SK-N-SH (cell line): ENCODE measurements around the gene MRPL46. TPM values are rescaled to one million over a fixed set of nuclear protein-coding genes. Genes with fewer than 3 reads are reported as not detected.

ENCODE experiments used
- CTCF ChIA-PET: fragments of 300-600, 350-600 bp; formaldehyde crosslinking; extraction: SDS; loops from one replicate; lab custom pipeline; 2021; lab: Yijun Ruan, JAX
- POLR2A ChIA-PET: fragments of 350-600 bp; sonication (Branson Sonifier 250); formaldehyde crosslinking; extraction: SDS; loops from one replicate; lab custom pipeline; 2020; ENCODE audit warnings: antibody characterized with exemption, inconsistent platforms; lab: Yijun Ruan, JAX
- DNase-seq: peaks from one replicate; pipeline ENCODE4 v3.0.0; 2012
- H2AFZ ChIP-seq: fragments of 200-600 bp; sonication (generic); 2 replicates; pipeline ENCODE4 v1.8.1; 2016; ENCODE audit warnings: antibody characterized with exemption, mild to moderate bottlenecking, low read depth
- H3F3A ChIP-seq: fragments of 200-600 bp; sonication (generic); replicated peaks from 2 replicates; pipeline ENCODE3; 2016; ENCODE audit warnings: antibody characterized with exemption, mild to moderate bottlenecking; ENCODE audit not compliant: insufficient read depth
- H3K27ac ChIP-seq, 2 experiments: fragments of 200-500 bp in 1 of 2; fragments of 200-600 bp in 1 of 2; sonication (Bioruptor generic) in 1 of 2; sonication (generic), shearing (Covaris generic) in 1 of 2; 2 replicates each; pipeline versions ENCODE4 v1.5.1 to v1.6.1; 2014 to 2016; ENCODE audit warnings: low read depth in 2 of 2, inconsistent platforms in 1 of 2, low read length in 1 of 2, mild to moderate bottlenecking in 1 of 2, mixed read lengths in 1 of 2
- H3K27me3 ChIP-seq: fragments of 200-600 bp; sonication (generic), shearing (Covaris generic); 2 replicates; pipeline ENCODE4 v1.6.1; 2016; ENCODE audit warnings: mixed run types; ENCODE audit not compliant: insufficient read depth
- H3K36me3 ChIP-seq, 2 experiments: fragments of 200-500 bp in 1 of 2; fragments of 200-600 bp in 1 of 2; sonication (Bioruptor generic) in 1 of 2; sonication (generic) in 1 of 2; replicated peaks in 1 of 2; 2 replicates each; pipeline versions ENCODE3 to v1.5.1; 2014 to 2016; ENCODE audit warnings: low read length in 1 of 2, mild to moderate bottlenecking in 1 of 2; ENCODE audit not compliant: insufficient read depth in 2 of 2, control insufficient read depth in 1 of 2
- H3K4me1 ChIP-seq, 2 experiments: fragments of 200-500 bp in 1 of 2; fragments of 200-600 bp in 1 of 2; sonication (Bioruptor generic) in 1 of 2; sonication (generic), shearing (Covaris generic) in 1 of 2; 2 replicates each; pipeline versions ENCODE4 v1.5.1 to v1.6.1; 2014 to 2016; ENCODE audit warnings: low read depth in 1 of 2, low read length in 1 of 2, mixed run types in 1 of 2; ENCODE audit not compliant: insufficient read depth in 2 of 2, control insufficient read depth in 1 of 2
- H3K4me2 ChIP-seq: fragments of 200-600 bp; sonication (generic), shearing (Covaris generic); 2 replicates; pipeline ENCODE4 v1.6.1; 2017; ENCODE audit warnings: mixed run types
- H3K4me3 ChIP-seq, 2 experiments: fragments of 200-500 bp in 1 of 2; fragments of 200-600 bp in 1 of 2; sonication (Bioruptor generic) in 1 of 2; sonication (generic), shearing (Covaris generic) in 1 of 2; 2 replicates each; pipeline versions ENCODE4 v1.5.1 to v1.8.1; 2014 to 2016; ENCODE audit warnings: low read depth in 2 of 2, inconsistent platforms in 1 of 2, low read length in 1 of 2, mild to moderate bottlenecking in 1 of 2, mixed read lengths in 1 of 2, moderate library complexity in 1 of 2
- H3K79me2 ChIP-seq: fragments of 200-600 bp; sonication (generic); 2 replicates; pipeline ENCODE4 v1.8.1; 2017; ENCODE audit warnings: mild to moderate bottlenecking; ENCODE audit not compliant: insufficient read depth
- H3K9ac ChIP-seq: fragments of 200-600 bp; sonication (generic); 2 replicates; pipeline ENCODE4 v1.6.1; 2017; ENCODE audit warnings: mixed run types
- H3K9me2 ChIP-seq: fragments of 200-600 bp; sonication (generic); 2 replicates; pipeline ENCODE4 v1.6.1; 2017; ENCODE audit warnings: mixed run types
- H3K9me3 ChIP-seq: fragments of 200-600 bp; sonication (generic); 2 replicates; pipeline ENCODE4 v1.6.1; 2017; ENCODE audit warnings: mixed run types, mild to moderate bottlenecking, moderate library complexity
- H4K20me1 ChIP-seq: fragments of 200-600 bp; sonication (generic); 2 replicates; pipeline ENCODE4 v1.6.1; 2017; ENCODE audit warnings: mild to moderate bottlenecking, mixed run types; ENCODE audit not compliant: insufficient read depth
- CTCF ChIP-seq: fragments of 200-600 bp; sonication (generic); IDR thresholded peaks from 2 replicates; pipeline ENCODE4 v1.6.1; 2017; ENCODE audit warnings: antibody characterized with exemption, mild to moderate bottlenecking, moderate library complexity
- ELF1 ChIP-seq: IDR thresholded peaks from 2 replicates; pipeline ENCODE4 v1.4.0; 2012
- EP300 ChIP-seq, 2 experiments: IDR thresholded peaks; 2 replicates each; pipeline versions ENCODE4 v1.4.0 to v1.6.1; 2012; ENCODE audit warnings: borderline replicate concordance in 1 of 2, low read depth in 1 of 2, low read length in 1 of 2
- EZH2phosphoT487 ChIP-seq: fragments of 200-600 bp; sonication (generic); IDR thresholded peaks from 2 replicates; pipeline ENCODE4 v1.6.1; 2017; ENCODE audit warnings: low read depth, mixed run types, mild to moderate bottlenecking, antibody characterized with exemption, moderate library complexity, borderline replicate concordance
- FOXJ3 ChIP-seq: sonication (generic); formaldehyde crosslinking; IDR thresholded peaks from 2 replicates; pipeline ENCODE4 v1.5.1; 2020; ENCODE audit warnings: mild to moderate bottlenecking, missing genetic modification reagents
- FOXM1 ChIP-seq: IDR thresholded peaks from 2 replicates; pipeline ENCODE4 v1.4.0; 2012; ENCODE audit warnings: low read depth, mild to moderate bottlenecking
- GABPA ChIP-seq: IDR thresholded peaks from 2 replicates; pipeline ENCODE4 v1.4.0; 2012; ENCODE audit warnings: low read depth, mild to moderate bottlenecking
- GATA2 ChIP-seq: sonication (generic); formaldehyde crosslinking; IDR thresholded peaks from 2 replicates; pipeline ENCODE4 v1.5.0; 2020; ENCODE audit warnings: mild to moderate bottlenecking, missing genetic modification reagents
- MEF2A ChIP-seq: IDR thresholded peaks from 2 replicates; pipeline ENCODE4 v1.4.0; 2012; ENCODE audit warnings: low read depth, borderline replicate concordance
- MXI1 ChIP-seq: IDR thresholded peaks from 2 replicates; pipeline ENCODE4 v1.6.1; 2012; ENCODE audit warnings: mild to moderate bottlenecking, low read depth, low read length, improper control_type of control experiment
- NRF1 ChIP-seq: IDR thresholded peaks from 2 replicates; pipeline ENCODE4 v1.6.1; 2012; ENCODE audit warnings: low read depth, mild to moderate bottlenecking, low read length
- RCOR1 ChIP-seq: fragments of 150-350 bp; IDR thresholded peaks from 2 replicates; pipeline ENCODE4 v1.6.1; 2017; ENCODE audit warnings: antibody characterized with exemption, low read length
- RFX5 ChIP-seq: IDR thresholded peaks from 2 replicates; pipeline ENCODE4 v1.6.1; 2012; ENCODE audit warnings: mild to moderate bottlenecking, improper control_type of control experiment, low read length
- RXRA ChIP-seq: IDR thresholded peaks from 2 replicates; pipeline ENCODE4 v1.4.0; 2012; ENCODE audit warnings: low read depth, mild to moderate bottlenecking, borderline replicate concordance
- TEAD4 ChIP-seq: IDR thresholded peaks from 2 replicates; pipeline ENCODE4 v1.4.0; 2012; ENCODE audit warnings: mild to moderate bottlenecking, borderline replicate concordance; ENCODE audit not compliant: insufficient read depth
- USF1 ChIP-seq: IDR thresholded peaks from 2 replicates; pipeline ENCODE4 v1.4.0; 2012; ENCODE audit warnings: low read depth, borderline replicate concordance
- USF2 ChIP-seq: fragments of 150-350 bp; IDR thresholded peaks from 2 replicates; pipeline ENCODE4 v1.6.1; 2017; ENCODE audit warnings: antibody characterized with exemption, low read length, low read depth, borderline replicate concordance
- YY1 ChIP-seq: IDR thresholded peaks from 2 replicates; pipeline ENCODE4 v1.4.0; 2012; ENCODE audit warnings: low read depth, mild to moderate bottlenecking
- WGBS: methylation state at CpG from one replicate; pipeline ENCODE4 v1.1.6; 2017; ENCODE audit warnings: low lambda C conversion rate; 5-methylcytosine and 5-hydroxymethylcytosine counted together
- polyA plus RNA-seq, 3 experiments: library from polyadenylated mRNA; depleted of rRNA; stranded (reverse); fragments of >200 nt; gene quantifications; 2 replicates each; pipeline ENCODE4 v1.2.3, GENCODE V29; 2012

MRPL46 gene
- polyA plus RNA-seq, 1 of the 3 experiments (the other 2 are of a cell fraction), result 33.8 TPM

DNA sequence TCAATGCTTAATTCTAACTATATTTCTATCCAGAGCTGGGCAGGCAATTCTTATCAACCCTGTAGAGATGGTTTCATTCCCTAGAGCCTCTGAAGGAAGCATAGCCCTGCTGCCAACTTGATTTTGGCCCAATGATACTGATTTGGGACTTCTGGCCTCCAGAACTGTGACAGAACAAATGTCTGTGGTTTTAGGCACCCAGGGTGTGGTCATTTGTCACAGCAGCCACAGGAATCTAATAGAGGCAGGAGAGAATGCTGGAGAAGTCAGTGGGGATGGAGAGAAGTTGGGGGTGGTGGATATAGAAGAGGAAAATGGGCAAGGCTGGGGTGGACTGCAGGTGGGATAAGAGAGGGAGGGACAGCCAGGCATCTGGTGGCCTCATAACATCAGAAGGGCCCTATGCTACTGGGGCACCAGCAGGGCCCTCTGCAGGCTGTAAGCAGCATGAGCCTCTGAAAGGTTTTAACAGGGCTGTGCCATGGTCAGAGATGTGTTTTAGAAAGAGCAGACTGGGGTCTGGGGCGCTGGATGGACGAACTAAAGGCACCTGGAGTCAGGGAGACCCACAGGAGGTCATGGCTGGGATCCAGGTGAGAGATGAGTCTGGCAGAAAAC is 20.1 kb upstream of the MRPL46 start:
- H3K27me3 ChIP-seq, result no peaks in the 10 kb centered on the region
- CTCF ChIA-PET, result interaction anchor here (2.0 kb wide), 1 partner anchor 10 kb away, joined by 6 read pairs; no protein-coding TSS in a partner anchor
- H3K79me2 ChIP-seq, result no peaks in the 10 kb centered on the region
- no peaks in the 10 kb centered on the region for H3K4me1 ChIP-seq
- no peaks in the 10 kb centered on the region for H3K9me3 ChIP-seq
- POLR2A ChIA-PET, result no interaction called here
- H2AFZ ChIP-seq, result no peak overlapping the region
- no peaks in the 10 kb centered on the region for H4K20me1 ChIP-seq
- WGBS, result 62% methylated on average over 2 of the region's 2 CpGs
- H3K9me2 ChIP-seq, result no peaks in the 10 kb centered on the region
- H3K36me3 ChIP-seq, result no peaks in the 10 kb centered on the region
- TF ChIP-seq YY1 (no peak), MEF2A (no peak), FOXM1 (no peak)
- H3F3A ChIP-seq, result no peaks in the 10 kb centered on the region
- no peak overlapping the region for H3K4me3 ChIP-seq
- no peak overlapping the region for H3K27ac ChIP-seq
- DNase-seq, result no peak
- no peak overlapping the region for H3K4me2 ChIP-seq
- H3K9ac ChIP-seq, result no peak overlapping the region

DNA sequence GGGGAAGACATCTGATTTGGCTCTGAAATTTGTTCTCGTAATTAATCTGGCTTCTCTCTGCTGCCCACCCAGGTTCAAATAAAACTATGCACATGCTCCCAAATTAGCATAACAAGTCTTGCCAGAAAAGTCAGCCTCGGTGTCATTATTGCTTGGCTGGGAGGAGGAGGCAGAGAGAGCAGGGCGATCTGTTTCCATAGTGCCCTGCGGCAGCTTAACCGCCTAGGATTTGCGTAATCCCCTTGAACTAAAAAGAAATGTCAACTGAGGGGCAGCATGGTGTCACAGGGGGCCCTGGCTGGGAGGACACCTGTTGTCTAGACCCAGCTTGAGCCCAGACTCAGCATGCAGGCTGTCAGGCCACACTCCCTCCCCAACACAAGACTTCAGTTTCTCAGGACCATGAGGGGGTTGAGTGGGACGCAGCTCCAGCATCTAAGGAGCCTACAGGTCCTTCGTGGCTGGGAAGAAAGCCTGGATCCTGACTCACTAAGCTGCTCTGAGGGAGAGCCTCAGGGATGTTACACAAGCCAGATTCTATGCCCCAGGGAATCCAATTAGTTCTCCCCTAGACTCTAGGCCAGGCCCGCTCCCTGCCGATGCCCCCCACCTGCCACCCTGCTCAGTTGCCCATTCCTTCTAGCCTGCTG is 17.6 kb upstream of the MRPL46 start:
- Histone ChIP-seq H3K36me3 (no peaks in the 10 kb centered on the region), H3K4me1 (no peaks in the 10 kb centered on the region), H4K20me1 (no peaks in the 10 kb centered on the region), H3K4me2 (no peak overlapping the region), H3K79me2 (no peaks in the 10 kb centered on the region), H3K27ac (no peak overlapping the region), H3K9me2 (no peaks in the 10 kb centered on the region), H3F3A (no peaks in the 10 kb centered on the region), H3K27me3 (no peaks in the 10 kb centered on the region), H2AFZ (no peak overlapping the region), H3K9me3 (no peaks in the 10 kb centered on the region), H3K9ac (no peak overlapping the region), H3K4me3 (no peak overlapping the region)
- 73% methylated on average over 10 of the region's 10 CpGs for WGBS
- CTCF ChIA-PET, result interaction anchor here (0.8 to 1.3 kb wide), 4 partner anchors 8 to 394 kb away, joined by 3 to 5 read pairs (median 3); no protein-coding TSS in a partner anchor
- POLR2A ChIA-PET, result no interaction called here
- no peak for DNase-seq
- no peak for TF ChIP-seq MXI1
- no peak for TF ChIP-seq GATA2 (CRISPR knock-in tag)
- no peak for TF ChIP-seq MEF2A
- TF ChIP-seq YY1, result no peak

- H3K79me2 ChIP-seq, result no peaks in the 10 kb centered on the region
- no peaks in the 10 kb centered on the region for H4K20me1 ChIP-seq
- H3K27ac ChIP-seq, result no peak overlapping the region
- ChIA-PET CTCF (interaction anchor here (1.0 to 1.3 kb wide), 2 partner anchors 90 to 132 kb away, joined by 3 to 4 read pairs; no protein-coding TSS in a partner anchor), POLR2A (no interaction called here)
- H3K27me3 ChIP-seq, result no peaks in the 10 kb centered on the region
- H3K4me3 ChIP-seq, result no peak overlapping the region
- no peaks in the 10 kb centered on the region for H3K4me1 ChIP-seq
- no peak overlapping the region for H3K4me2 ChIP-seq
- 31% methylated on average over 1 of the region's 1 CpG for WGBS
- no peaks in the 10 kb centered on the region for H3K9me2 ChIP-seq
- H3K9ac ChIP-seq, result no peak overlapping the region
- no peaks in the 10 kb centered on the region for H3K9me3 ChIP-seq
- no peak overlapping the region for H2AFZ ChIP-seq
- peaks cover 8 to 10% of the 10 kb centered on the region in 2 experiments for H3K36me3 ChIP-seq
- peaks cover 3% of the 10 kb centered on the region for H3F3A ChIP-seq
- no peak for DNase-seq
- no peak for TF ChIP-seq USF1
- no peak for TF ChIP-seq EP300 (IDR thresholded peaks at IDR 0.05; ENCODE audit: borderline replicate concordance in 1 of 2, low read depth in 1 of 2, low read length in 1 of 2)
- no peak for TF ChIP-seq USF2
- no peak for TF ChIP-seq CTCF
- TF ChIP-seq RFX5, result no peak
- no peak for TF ChIP-seq RCOR1
- TF ChIP-seq NRF1, result no peak
- TF ChIP-seq GABPA, result no peak
- no peak for TF ChIP-seq ELF1
- TF ChIP-seq TEAD4, result no peak
- TF ChIP-seq EZH2phosphoT487, result no peak
- no peak for TF ChIP-seq YY1
- TF ChIP-seq FOXJ3, result no peak
- no peak for TF ChIP-seq RXRA
Measured at GRCh38 chr15:88482263-88482662, 15.1 kb upstream of the MRPL46 start.
